Brain microvascular endothelial cell (primary cell): Measurements from ENCODE around the gene TCHP.

Experiments used
- DNase-seq: peaks from one replicate; pipeline ENCODE4 v3.0.0-alpha.2; 2020
- H3K27ac ChIP-seq: fragments of 250-450 bp; sonication (Bioruptor Pico); 2 replicates; pipeline ENCODE4 v1.5.1; 2020; ENCODE audit warnings: mild to moderate bottlenecking, moderate library complexity
- H3K27me3 ChIP-seq: fragments of 250-450 bp; sonication (Bioruptor Pico); replicated peaks from 2 replicates; pipeline ENCODE4 v1.5.1; 2020; ENCODE audit warnings: mild to moderate bottlenecking
- H3K36me3 ChIP-seq: fragments of 250-450 bp; sonication (Bioruptor Pico); replicated peaks from 2 replicates; pipeline ENCODE4 v1.5.1; 2020; ENCODE audit warnings: mild to moderate bottlenecking
- H3K4me3 ChIP-seq: 2 replicates; pipeline ENCODE4 v1.5.1; 2011; ENCODE audit warnings: low read depth, mild to moderate bottlenecking, control low read depth, low read length, moderate library complexity
- CTCF ChIP-seq: IDR thresholded peaks from 2 replicates; pipeline ENCODE4 v1.5.1; 2011; ENCODE audit warnings: low read depth, mild to moderate bottlenecking, moderate library complexity, low read length, control low read depth, inconsistent platforms; ENCODE audit errors: missing control alignments
- in situ Hi-C: cut with HindIII; loops from 2 replicates; pipeline ENCODE4 v1.10.0; 2017; ENCODE audit warnings: low sequenced_read_pairs, low pct_ligation_motif_present

TCHP gene

GRCh38 chr12:109921982-109922381, 21.9 kb downstream of the TCHP start:
- in situ Hi-C loops, result no loop called here
- no peak overlapping the region for H3K27ac ChIP-seq
- H3K4me3 ChIP-seq, result no peak overlapping the region
- peaks cover 10% of the 10 kb centered on the region for H3K36me3 ChIP-seq
- TF ChIP-seq CTCF, result no peak
- H3K27me3 ChIP-seq, result no peaks in the 10 kb centered on the region
- no peak for DNase-seq

DNA sequence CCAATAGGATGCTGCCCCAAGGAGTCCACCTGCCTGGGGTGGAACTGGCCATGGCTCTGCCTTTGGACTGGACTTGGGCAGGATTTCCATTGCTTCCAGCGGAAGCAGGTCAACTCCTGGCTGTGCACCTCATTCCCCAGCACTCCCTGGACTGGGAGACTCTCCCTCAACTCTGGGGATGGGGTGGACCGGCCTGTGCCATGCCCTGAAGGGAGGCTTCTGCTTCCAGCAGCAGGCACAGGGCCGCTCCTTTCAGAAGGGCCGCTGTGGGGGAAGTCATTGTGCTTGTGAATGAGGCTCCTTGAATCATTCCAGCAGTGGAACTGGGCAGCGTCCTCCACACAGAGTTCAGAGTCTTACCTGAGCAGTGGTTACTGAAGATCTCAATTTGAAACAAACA, 23.0 kb downstream of the TCHP start:
- H3K27me3 ChIP-seq, result no peaks in the 10 kb centered on the region
- no peak overlapping the region for H3K4me3 ChIP-seq
- no peak overlapping the region for H3K27ac ChIP-seq
- in situ Hi-C loops, result no loop called here
- H3K36me3 ChIP-seq, result no peaks in the 10 kb centered on the region
- no peak for TF ChIP-seq CTCF
- DNase-seq, result no peak

DNA sequence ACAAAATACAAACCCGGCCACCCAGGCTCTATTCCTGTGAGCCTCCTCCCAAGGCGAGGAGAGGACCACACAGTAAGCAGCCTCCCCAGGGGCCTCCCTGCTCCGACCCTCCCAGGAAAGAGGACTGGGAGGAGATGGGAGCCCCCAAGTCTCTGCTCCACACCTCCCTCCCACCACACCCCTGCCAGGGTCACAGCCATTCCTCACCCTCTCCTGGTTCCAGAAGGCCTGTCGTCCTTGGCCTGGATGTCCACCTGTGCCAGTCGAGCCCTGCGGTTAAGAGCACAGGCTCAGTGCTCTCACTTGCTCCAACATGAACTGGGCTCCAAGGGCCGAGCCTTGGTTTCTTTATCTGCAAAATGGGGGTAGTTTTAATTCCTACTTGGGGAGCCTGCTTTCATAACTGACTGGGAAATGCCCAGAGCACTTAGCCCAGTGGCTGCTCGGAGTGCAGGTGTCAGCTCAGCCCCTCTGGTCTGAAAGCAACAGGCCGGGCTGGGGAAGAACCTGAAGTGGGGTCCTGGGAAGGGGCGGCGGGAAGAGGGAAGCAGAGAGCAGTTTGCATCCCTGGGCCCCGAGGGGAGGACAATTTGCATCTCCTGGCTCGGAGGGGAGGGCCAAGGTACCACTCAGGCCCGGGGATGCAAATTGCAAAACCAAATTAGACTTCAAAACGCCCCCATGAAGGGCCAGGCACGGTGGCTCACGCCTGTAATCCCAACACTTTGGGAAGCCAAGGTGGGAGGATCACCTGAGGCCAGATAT, 23.6 kb downstream of the TCHP start:
- DNase-seq, result no peak
- Histone ChIP-seq H3K27ac (no peak overlapping the region), H3K27me3 (no peaks in the 10 kb centered on the region), H3K36me3 (no peaks in the 10 kb centered on the region), H3K4me3 (no peak overlapping the region)
- TF ChIP-seq CTCF, result no peak
- in situ Hi-C loops, result no loop called here

- DNase-seq, result no peak
- in situ Hi-C loops, result no loop called here
- Histone ChIP-seq H3K4me3 (no peak overlapping the region), H3K27ac (no peak overlapping the region), H3K27me3 (no peaks in the 10 kb centered on the region), H3K36me3 (no peaks in the 10 kb centered on the region)
- no peak for TF ChIP-seq CTCF
Observed at GRCh38 chr12:109925185-109925840, 25.2 kb downstream of the TCHP start.

- Histone ChIP-seq H3K36me3 (peaks cover 5% of the 10 kb centered on the region), H3K27me3 (no peaks in the 10 kb centered on the region), H3K27ac (no peak overlapping the region), H3K4me3 (no peak overlapping the region)
- DNase-seq, result no peak
- in situ Hi-C loops, result no loop called here
- no peak for TF ChIP-seq CTCF
Observed at GRCh38 chr12:109926016-109926415, 25.9 kb downstream of the TCHP start.
